ENCODE data around the gene CIC.
A peak's percentile ranks its signal among the peaks of the same experiment; 100 is the strongest.

The CIC gene

DNA sequence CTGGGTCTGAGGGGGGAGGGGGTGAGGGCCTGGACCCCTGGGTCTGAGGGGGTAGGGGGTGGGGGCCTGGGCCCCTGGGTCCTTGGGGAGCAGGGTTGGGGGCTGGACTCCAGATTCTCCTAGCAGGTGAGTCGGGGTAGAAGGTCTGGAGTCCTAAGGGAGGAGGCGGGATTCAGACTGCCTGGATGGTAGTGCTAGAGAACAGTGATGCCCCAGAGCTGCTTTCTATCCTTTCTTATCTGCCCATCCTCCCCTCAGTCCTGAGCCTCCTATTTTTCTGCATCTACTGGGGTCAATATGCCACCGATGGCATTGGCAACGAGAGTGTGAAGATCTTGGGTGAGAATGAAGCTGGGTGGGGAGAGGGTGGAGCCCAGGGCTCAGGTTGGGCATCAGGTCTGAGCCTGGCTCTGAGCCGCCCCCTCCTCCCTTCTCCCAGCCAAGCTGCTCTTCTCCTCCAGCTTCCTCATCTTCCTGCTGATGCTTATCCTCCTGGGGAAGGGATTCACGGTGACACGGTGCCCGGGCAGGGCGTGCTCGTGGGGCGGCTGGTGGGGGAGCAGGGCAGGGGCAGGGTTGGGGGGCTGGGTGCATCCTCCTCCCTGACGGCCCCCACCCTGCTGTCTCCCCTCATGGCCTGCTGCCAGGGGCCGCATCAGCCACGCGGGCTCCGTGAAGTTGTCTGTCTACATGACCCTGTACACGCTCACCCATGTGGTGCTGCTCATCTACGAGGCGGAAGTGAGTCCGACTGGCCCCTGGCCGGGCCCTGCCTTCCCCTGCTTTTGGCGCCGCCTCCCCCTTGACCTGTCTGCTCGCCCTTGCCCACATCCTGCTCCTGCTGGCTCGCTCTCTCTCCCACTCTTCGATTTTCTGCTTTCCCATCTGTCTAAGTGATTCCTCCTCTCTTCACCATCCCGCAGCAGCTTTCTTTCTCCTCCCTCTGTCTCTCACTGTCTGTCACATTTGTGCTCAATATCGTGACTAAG is 47.5 kb downstream of the CIC start:
- H3K27ac ChIP-seq = no peak overlapping the region
- no peaks in the 10 kb centered on the region for H3K36me3 ChIP-seq
- no peak for DNase-seq
- H3K4me3 ChIP-seq = no peak overlapping the region
- no peaks in the 10 kb centered on the region for H3K9me3 ChIP-seq
- TF ChIP-seq, protein P1, sequence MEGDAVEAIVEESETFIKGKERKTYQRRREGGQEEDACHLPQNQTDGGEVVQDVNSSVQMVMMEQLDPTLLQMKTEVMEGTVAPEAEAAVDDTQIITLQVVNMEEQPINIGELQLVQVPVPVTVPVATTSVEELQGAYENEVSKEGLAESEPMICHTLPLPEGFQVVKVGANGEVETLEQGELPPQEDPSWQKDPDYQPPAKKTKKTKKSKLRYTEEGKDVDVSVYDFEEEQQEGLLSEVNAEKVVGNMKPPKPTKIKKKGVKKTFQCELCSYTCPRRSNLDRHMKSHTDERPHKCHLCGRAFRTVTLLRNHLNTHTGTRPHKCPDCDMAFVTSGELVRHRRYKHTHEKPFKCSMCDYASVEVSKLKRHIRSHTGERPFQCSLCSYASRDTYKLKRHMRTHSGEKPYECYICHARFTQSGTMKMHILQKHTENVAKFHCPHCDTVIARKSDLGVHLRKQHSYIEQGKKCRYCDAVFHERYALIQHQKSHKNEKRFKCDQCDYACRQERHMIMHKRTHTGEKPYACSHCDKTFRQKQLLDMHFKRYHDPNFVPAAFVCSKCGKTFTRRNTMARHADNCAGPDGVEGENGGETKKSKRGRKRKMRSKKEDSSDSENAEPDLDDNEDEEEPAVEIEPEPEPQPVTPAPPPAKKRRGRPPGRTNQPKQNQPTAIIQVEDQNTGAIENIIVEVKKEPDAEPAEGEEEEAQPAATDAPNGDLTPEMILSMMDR (IDR thresholded peaks at IDR 0.05) = no peak
- peaks cover 0 to 52% of the 10 kb centered on the region in 2 donors for H3K27me3 ChIP-seq
- intact Hi-C loops (cut with DNase I; ENCODE audit: low total_unique reads) = no loop called here
- H3K4me1 ChIP-seq = peaks cover 0 to 20% (median 9%) of the 10 kb centered on the region in 4 donors

DNA sequence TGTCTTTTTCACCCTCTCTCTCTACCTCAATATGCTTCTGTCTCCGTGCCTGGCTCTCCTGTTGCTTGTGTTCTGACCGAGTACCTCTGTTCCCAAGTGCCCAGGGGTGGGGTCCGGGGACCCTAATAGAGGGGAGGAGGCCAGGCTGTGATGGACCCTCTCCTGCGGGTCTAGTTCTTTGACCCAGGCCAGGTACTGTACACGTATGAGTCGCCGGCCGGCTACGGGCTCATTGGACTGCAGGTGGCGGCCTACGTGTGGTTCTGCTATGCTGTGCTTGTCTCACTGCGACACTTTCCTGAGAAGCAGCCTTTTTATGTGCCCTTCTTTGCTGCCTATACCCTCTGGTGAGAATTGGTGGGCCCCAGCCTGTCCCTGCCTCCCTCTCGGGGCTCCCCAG is 48.5 kb downstream of the CIC start:
- intact Hi-C loops (cut with DNase I; ENCODE audit: low total_unique reads) = no loop called here
- no peaks in the 10 kb centered on the region for H3K9me3 ChIP-seq
- no peak overlapping the region for H3K27ac ChIP-seq
- no peaks in the 10 kb centered on the region for H3K36me3 ChIP-seq
- H3K4me1 ChIP-seq = peaks cover 0 to 20% (median 9%) of the 10 kb centered on the region in 4 donors
- no peak overlapping the region for H3K4me3 ChIP-seq
- no peak for DNase-seq
- H3K27me3 ChIP-seq = peaks cover 0 to 52% of the 10 kb centered on the region in 2 donors
- TF ChIP-seq, protein P1 (IDR thresholded peaks at IDR 0.05) = no peak

DNA sequence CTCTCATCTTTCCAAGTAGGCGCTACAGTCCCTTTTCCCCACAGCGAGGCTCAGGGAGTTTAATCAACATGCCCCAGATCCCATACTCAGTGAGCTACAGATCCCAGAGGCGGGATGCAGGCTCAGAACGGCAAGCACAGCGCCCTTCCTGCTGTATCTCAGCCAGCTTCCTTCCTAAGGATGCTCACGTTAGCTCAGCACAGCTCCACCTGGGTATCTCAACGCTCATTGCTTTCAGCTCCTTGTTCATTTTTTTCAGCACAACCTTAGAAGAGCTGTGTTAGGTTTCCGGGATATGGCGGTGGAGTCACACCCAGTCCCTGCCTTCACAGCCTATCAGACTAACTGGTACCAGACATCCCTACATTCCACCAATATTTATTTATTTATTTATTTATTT is 53.3 kb downstream of the CIC start:
- intact Hi-C loops (cut with DNase I; ENCODE audit: low total_unique reads) = loop anchor here (10.0 kb wide), 1 partner anchor 188 kb away; the partner anchor contains the start of gene POU2F2
- DNase-seq = no peak
- H3K36me3 ChIP-seq = no peaks in the 10 kb centered on the region
- TF ChIP-seq, protein P1 (IDR thresholded peaks at IDR 0.05) = no peak
- H3K4me3 ChIP-seq = no peak overlapping the region
- peaks cover 0 to 30% (median 25%) of the 10 kb centered on the region in 4 donors for H3K4me1 ChIP-seq
- no peak overlapping the region for H3K27ac ChIP-seq
- peaks cover 11 to 35% of the 10 kb centered on the region in 2 donors for H3K27me3 ChIP-seq
- no peaks in the 10 kb centered on the region for H3K9me3 ChIP-seq

DNA sequence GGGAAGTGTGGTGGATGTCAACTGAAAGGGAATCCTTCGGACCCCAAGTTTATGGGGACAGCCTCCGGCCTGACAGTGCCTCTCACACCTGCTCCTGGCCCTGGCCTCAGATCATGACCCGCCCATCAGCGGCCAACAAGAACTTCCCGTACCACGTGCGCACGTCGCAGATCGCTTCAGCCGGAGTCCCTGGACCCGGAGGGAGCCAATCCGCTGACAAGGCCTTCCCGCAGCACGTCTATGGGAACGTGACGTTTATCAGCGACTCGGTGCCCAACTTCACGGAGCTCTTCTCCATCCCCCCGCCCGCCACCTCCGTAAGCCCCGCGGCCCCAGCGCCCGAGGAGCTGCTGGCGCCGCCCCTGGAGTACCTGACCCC is 54.4 kb downstream of the CIC start:
- H3K27ac ChIP-seq = no peak overlapping the region
- peaks cover 11 to 35% of the 10 kb centered on the region in 2 donors for H3K27me3 ChIP-seq
- H3K4me1 ChIP-seq = peaks cover 0 to 39% (median 31%) of the 10 kb centered on the region in 4 donors
- intact Hi-C loops (cut with DNase I; ENCODE audit: low total_unique reads) = loop anchor here (10.0 kb wide), 1 partner anchor 189 kb away; the partner anchor contains the start of gene POU2F2
- H3K9me3 ChIP-seq = no peaks in the 10 kb centered on the region
- H3K36me3 ChIP-seq = no peaks in the 10 kb centered on the region
- TF ChIP-seq, protein P1 (IDR thresholded peaks at IDR 0.05) = no peak
- DNase-seq = no peak
- no peak overlapping the region for H3K4me3 ChIP-seq

DNA sequence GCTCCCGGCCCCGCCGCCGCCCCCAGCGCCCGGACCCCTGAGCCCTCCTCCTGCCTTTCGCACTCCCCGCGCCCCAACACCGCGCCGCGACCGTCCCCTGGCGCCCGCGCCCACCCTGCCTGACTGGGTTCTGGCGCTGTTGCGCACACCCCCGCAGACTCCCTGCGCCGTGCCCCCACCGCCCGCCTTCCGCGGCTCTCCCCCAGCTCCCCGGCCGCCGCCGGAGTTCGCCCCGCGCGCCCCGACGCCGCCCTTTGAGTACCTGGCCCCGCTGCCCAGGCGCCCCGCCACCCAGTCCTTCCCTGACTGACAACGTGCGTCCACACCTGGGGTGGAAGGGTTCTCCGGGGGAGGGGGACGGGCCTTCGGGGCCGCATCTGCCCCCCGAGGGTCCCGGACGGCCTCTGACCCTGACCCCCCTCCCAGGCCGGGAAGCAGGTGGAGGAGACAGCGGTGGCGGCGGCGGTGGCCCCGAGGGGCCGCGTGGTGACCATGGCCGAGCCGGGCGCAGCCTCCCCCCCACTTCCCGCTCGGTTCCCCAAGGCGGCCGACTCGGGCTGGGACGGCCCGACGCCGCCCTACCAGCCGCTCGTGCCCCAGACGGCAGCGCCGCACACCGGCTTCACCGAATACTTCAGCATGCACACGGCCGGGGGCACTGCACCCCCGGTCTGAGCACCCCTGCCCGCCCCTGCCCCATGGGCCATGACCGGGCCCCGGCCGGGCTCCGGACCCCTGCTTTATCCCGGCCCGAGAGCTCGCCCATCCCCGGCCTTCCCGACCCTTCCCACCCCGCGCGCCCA is 55.0 kb downstream of the CIC start:
- no peaks in the 10 kb centered on the region for H3K9me3 ChIP-seq
- no peak overlapping the region for H3K27ac ChIP-seq
- H3K4me1 ChIP-seq = peaks cover 0 to 43% (median 31%) of the 10 kb centered on the region in 4 donors
- TF ChIP-seq, protein P1 (IDR thresholded peaks at IDR 0.05) = no peak
- peak overlapping the region in 1 of 2 donors; percentile 84 for H3K4me3 ChIP-seq
- intact Hi-C loops (cut with DNase I; ENCODE audit: low total_unique reads) = loop anchor here (10.0 kb wide), 1 partner anchor 189 kb away; the partner anchor contains the start of gene POU2F2
- no peak for DNase-seq
- no peaks in the 10 kb centered on the region for H3K36me3 ChIP-seq
- peaks cover 11 to 35% of the 10 kb centered on the region in 2 donors for H3K27me3 ChIP-seq

Measured in tibial artery (tissue), 4 donors.